MCF 10A (cell line): ENCODE measurements around the gene NBEAL2. TPM values are rescaled to one million over a fixed set of nuclear protein-coding genes. Genes with fewer than 3 reads are reported as not detected.

Experiments used
- BruUV-seq: library from RNA; stranded (reverse); fragments of 400-500 nt; replicated peaks from 2 replicates; lab custom pipeline; 2021; lab: Mats Ljungman, UMichigan
- CTCF ChIA-PET: fragments of 300-600 bp; sonication (Branson Sonifier 250); formaldehyde crosslinking; extraction: SDS; loops from one replicate; lab custom pipeline; 2021; ENCODE audit warnings: antibody characterized with exemption, inconsistent platforms; lab: Yijun Ruan, JAX
- POLR2A ChIA-PET: fragments of 300-600, 350-650 bp; sonication (Branson Sonifier 250); formaldehyde crosslinking; extraction: SDS; loops from one replicate; lab custom pipeline; 2020; ENCODE audit warnings: antibody characterized with exemption, inconsistent platforms; lab: Yijun Ruan, JAX
- DNase-seq: peaks from one replicate; pipeline ENCODE4 v3.0.0-alpha.2; 2018; ENCODE audit not compliant: unreplicated experiment
- H3K27ac Mint-ChIP-seq: one replicate; pipeline ENCODE4 v1.8.0; 2022; ENCODE audit warnings: mild to moderate bottlenecking, low read depth, mixed read lengths; ENCODE audit not compliant: unreplicated experiment
- H3K27me3 Mint-ChIP-seq: one replicate; pipeline ENCODE4 v1.8.0; 2022; ENCODE audit warnings: mixed read lengths; ENCODE audit not compliant: insufficient read depth, unreplicated experiment
- H3K36me3 Mint-ChIP-seq: one replicate; pipeline ENCODE4 v1.8.0; 2022; ENCODE audit warnings: mild to moderate bottlenecking, moderate library complexity, mixed read lengths; ENCODE audit not compliant: insufficient read depth, unreplicated experiment
- H3K4me1 Mint-ChIP-seq: one replicate; pipeline ENCODE4 v1.8.0; 2022; ENCODE audit warnings: mixed read lengths; ENCODE audit not compliant: insufficient read depth, unreplicated experiment
- H3K4me3 Mint-ChIP-seq: one replicate; pipeline ENCODE4 v1.8.0; 2022; ENCODE audit warnings: mild to moderate bottlenecking, moderate library complexity, mixed read lengths; ENCODE audit not compliant: unreplicated experiment
- H3K9me3 Mint-ChIP-seq: one replicate; pipeline ENCODE4 v1.8.0; 2022; ENCODE audit warnings: mixed read lengths; ENCODE audit not compliant: unreplicated experiment
- CTCF ChIP-seq: fragments of 200-600 bp; IDR thresholded peaks from one replicate; pipeline ENCODE4 v1.8.0; 2022; ENCODE audit warnings: antibody characterized with exemption, mild to moderate bottlenecking; ENCODE audit not compliant: unreplicated experiment
- intact Hi-C: fragments of 100-400 bp; cut with micrococcal nuclease; formaldehyde crosslinking; loops from 2 replicates; pipeline ENCODE4 v1.14.1; 2022
- total RNA-seq: library from RNA; stranded (reverse); gene quantifications from 2 replicates; pipeline ENCODE4 v1.2.3, GENCODE V29; 2022

NBEAL2 gene
- total RNA-seq, 1 experiment from 2014 or later, result 14.2 TPM

GRCh38 chr3:47003461-47004368 lies 24.2 kb downstream of the NBEAL2 start:
- intact Hi-C loops, result no loop called here
- no peaks in the 10 kb centered on the region for H3K27me3 Mint-ChIP-seq
- H3K27ac Mint-ChIP-seq, result no peak overlapping the region
- peaks cover 5% of the 10 kb centered on the region for H3K4me1 Mint-ChIP-seq
- POLR2A ChIA-PET, result interaction anchor here (0.6 to 1.0 kb wide), 2 partner anchors 9 to 18 kb away, joined by 3 read pairs; no protein-coding TSS in a partner anchor
- no peaks in the 10 kb centered on the region for H3K9me3 Mint-ChIP-seq
- no peak overlapping the region for H3K4me3 Mint-ChIP-seq
- CTCF ChIA-PET, result no interaction called here
- no peak for DNase-seq
- no peak for TF ChIP-seq CTCF
- H3K36me3 Mint-ChIP-seq, result peaks cover 13% of the 10 kb centered on the region
- BruUV-seq, result no TSS peak

GRCh38 chr3:47004369-47005211 lies 25.1 kb downstream of the NBEAL2 start:
- TF ChIP-seq CTCF, result no peak
- H3K27me3 Mint-ChIP-seq, result no peaks in the 10 kb centered on the region
- no peak for DNase-seq
- POLR2A ChIA-PET, result interaction anchor here (1.0 kb wide), 1 partner anchor 8 kb away, joined by 3 read pairs; no protein-coding TSS in a partner anchor
- CTCF ChIA-PET, result no interaction called here
- H3K9me3 Mint-ChIP-seq, result no peaks in the 10 kb centered on the region
- peaks cover 13% of the 10 kb centered on the region for H3K36me3 Mint-ChIP-seq
- H3K4me3 Mint-ChIP-seq, result no peak overlapping the region
- H3K27ac Mint-ChIP-seq, result no peak overlapping the region
- no TSS peak for BruUV-seq
- intact Hi-C loops, result no loop called here
- H3K4me1 Mint-ChIP-seq, result peaks cover 5% of the 10 kb centered on the region

- H3K27ac Mint-ChIP-seq, result no peak overlapping the region
- TF ChIP-seq CTCF, result no peak
- H3K9me3 Mint-ChIP-seq, result no peaks in the 10 kb centered on the region
- H3K4me1 Mint-ChIP-seq, result peaks cover under 1% of the 10 kb centered on the region
- H3K27me3 Mint-ChIP-seq, result no peaks in the 10 kb centered on the region
- ChIA-PET POLR2A (no interaction called here), CTCF (no interaction called here)
- no peak for DNase-seq
- no TSS peak for BruUV-seq
- no peak overlapping the region for H3K4me3 Mint-ChIP-seq
- intact Hi-C loops, result no loop called here
- peaks cover 15% of the 10 kb centered on the region for H3K36me3 Mint-ChIP-seq
These were observed 26.0 kb downstream of the NBEAL2 start for GRCh38 chr3:47005212-47006144.
